Stimulated activated CD4-positive, alpha-beta T cell treated with anti-CD3 and anti-CD28 coated beads, TNF-alpha, amount 100 ng/mL, for 1 hour (primary cell): ENCODE results near the gene KRTAP10-10.
"Not testable (repeated sequence)": the region's sequence is repeated elsewhere in the genome, so short reads cannot be mapped to it uniquely, and the experiment has no call there.

Experiments
- DNase-seq, 3 donors: peaks; one replicate each; pipeline ENCODE4 v3.0.0-alpha.2; 2020; ENCODE audit warnings: low read depth in 3 of 3, low spot score in 1 of 3

KRTAP10-10 gene

DNA sequence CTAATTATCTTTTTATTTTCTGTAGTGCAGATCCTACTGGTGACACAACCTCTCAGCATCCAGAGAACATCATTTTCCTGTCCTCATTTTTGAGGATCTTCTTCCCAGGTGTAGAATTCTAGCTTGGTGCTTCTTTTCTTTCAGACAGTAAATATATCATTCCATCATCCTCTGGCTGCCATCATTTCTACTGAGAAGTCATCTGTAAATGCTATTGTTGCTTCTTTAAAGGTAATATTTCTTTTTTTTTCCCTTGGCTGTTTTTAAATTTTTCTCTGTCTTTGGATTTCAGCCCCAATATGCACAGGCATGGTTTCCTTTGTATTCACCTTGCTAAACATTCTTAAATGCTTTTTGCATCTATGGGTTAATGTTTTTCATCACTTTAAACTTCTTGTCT, 13.6 kb upstream of the KRTAP10-10 start:
- no peak for DNase-seq

DNA sequence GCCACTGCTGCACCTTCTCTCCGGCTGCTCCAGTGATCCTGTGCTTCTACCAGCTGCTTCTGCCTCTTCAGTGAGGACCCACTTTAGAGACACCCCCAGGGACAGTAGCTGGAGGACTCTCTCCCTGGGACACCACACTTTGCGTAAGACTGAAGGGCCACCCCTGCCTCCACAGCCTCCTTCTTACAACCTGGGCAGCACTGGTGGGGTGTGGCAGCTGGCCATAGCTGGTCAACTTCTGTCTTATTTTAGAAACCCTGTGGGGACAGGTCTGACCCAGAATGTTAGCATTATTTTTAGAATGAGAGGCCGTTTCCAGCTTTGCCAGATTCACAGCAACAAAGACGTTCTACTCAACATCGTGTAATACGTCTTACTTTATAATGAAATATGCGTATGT, 11.4 kb upstream of the KRTAP10-10 start:
- no peak for DNase-seq

DNA sequence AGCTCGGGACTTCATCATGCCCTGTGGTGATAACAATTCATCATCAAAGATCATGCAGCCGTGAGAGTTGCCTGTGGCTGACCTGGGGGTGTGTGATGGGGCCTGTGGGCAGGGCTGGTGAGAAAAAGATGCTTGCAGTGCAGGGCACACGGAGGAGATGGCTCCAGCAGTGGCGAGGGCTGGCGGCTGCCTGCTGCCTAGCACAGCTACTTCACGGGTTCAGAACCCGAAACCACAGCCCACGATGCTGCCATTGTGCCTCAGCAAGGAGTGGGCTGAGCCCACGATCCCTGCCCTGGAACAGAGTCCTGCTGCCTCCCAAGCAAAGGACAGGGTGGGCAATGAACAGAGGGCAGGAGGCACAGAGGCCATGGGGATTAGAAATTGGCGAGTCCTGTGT, 10.9 kb upstream of the KRTAP10-10 start:
- DNase-seq = no peak

DNA sequence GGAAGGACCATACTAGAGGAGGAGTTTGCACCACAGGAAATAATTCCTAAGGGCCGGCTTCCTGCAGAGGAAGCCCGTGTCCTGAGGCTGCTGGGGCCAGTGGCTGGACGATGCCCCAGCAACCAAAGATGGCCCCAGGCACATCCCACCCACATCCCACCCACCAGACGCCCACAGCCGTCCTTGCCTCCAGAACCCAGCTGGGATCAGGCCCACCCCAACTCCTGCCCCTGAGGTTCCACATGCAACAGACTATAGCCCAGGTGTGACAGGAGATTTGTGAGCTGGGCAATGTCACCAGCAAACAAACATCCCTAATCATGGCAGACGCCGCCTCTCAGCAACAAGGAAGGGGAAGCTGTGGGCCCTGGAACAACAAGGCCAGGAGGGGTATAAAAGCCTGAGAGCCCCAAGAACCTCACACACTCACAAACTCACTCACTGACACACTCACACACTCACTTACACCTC, 10.4 kb upstream of the KRTAP10-10 start, which contains the start of gene KRTAP10-9:
Gene KRTAP10-9, plus strand, starts transcription at position 421 of the 471 bp plus-strand sequence. CDS start 79 bp downstream, outside the sequence.
- no peak for DNase-seq

DNA sequence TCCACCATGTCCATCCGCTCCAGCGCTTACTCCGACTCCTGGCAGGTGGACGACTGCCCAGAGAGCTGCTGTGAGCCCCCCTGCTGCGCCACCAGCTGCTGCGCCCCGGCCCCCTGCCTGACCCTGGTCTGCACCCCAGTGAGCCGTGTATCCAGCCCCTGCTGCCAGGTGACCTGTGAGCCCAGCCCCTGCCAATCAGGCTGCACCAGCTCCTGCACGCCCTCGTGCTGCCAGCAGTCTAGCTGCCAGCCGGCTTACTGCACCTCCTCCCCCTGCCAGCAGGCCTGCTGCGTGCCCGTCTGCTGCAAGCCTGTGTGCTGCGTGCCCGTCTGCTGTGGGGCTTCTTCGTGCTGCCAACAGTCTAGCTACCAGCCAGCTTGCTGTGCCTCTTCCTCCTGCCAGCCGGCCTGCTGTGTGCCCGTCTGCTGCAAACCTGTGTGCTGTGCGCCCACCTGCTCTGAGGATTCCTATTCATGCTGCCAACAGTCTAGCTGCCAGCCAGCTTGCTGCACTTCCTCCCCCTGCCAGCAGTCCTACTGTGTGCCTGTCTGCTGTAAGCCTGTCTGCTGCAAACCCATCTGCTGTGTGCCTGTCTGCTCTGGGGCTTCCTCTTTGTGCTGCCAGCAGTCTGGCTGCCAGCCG, 9.9 kb upstream of the KRTAP10-10 start:
- DNase-seq = not testable (repeated sequence)

DNA sequence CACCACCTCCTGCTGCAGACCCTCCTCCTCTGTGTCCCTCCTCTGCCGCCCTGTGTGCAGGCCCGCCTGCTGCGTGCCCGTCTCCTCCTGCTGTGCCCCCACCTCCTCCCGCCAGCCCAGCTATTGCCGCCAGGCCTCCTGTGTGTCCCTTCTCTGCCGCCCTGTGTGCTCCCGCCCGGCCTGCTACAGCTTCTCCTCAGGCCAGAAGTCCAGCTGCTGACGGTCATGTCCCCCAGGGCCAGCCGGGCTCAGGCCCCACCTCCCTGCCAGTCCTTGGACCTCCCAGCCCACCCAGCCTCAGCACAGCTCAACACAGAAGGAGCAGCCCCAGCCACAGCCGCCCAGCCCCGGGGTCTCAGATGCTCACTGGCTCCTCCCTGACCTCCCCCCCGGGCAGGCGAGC, 9.3 kb upstream of the KRTAP10-10 start:
- not testable (repeated sequence) for DNase-seq

DNA sequence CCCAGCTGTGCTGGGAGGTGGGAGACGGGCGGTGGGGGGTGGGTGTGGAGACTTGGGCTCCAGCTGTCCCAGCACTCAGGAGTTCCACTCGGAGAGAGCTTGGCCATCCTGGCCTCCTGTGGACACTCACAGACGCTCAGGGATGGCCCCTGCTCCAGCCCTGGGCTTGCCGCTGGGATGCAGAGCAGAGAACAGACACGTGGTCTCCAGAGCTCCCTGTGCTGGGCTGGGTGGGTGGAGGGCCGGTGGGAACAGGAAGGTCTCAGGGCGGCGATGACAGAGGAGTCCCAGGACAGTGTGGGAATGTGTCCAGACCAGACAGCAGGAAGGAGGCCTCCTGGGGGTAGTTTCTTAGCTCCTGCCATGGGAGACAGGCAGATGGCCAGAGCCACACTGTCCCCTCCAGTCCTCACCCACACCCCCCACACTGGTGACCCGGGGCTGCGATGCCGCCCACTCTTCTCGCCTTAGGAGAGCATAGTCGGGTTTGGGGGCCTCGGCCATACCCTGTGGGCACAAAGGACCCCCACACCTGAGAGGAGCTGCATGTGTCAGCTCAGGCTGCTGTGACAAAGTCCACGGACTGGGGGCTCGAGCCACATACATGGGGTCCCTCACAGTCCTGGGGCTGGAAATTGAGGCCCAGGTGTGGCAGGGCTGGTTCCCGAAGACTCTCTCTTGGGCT, 8.3 kb upstream of the KRTAP10-10 start:
- DNase-seq = no peak

DNA sequence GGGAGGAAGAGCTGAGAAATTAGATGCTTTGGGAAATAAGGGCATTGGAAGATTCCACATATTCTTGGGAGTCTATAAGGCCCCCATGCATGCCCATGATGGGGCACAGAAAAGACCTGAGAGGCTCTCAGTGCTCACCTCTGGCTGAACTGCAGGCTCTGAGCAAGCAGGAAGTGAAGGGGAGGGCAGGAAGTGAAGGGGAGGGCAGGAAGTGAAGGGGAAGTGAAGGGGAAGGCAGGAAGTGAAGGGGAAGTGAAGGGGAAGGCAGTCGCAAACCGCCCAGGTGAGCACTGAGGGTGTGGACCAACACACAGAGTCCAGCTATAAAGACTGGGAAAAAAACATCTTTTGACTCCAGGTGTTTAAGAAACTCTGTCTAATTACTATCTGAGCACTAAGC, 6.7 kb upstream of the KRTAP10-10 start:
- no peak for DNase-seq

DNA sequence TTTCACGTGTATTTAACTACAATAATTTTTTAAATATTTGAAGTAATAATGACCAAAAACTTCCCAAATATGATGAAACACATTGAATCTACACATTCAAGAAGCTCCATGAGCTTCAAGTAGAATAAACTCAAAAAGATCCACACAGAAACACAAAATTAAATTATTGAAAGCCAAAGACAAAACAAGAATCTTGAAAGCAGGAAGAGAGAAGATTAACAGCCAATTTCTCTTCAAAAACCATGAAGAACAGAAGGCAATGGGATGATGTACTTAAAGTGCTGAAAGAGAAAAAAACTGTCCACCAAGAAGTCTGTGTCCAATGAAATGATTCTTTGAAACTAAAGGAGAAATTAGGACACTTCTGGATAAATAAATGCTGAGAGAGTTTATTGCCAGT, 5.1 kb upstream of the KRTAP10-10 start:
- no peak for DNase-seq

DNA sequence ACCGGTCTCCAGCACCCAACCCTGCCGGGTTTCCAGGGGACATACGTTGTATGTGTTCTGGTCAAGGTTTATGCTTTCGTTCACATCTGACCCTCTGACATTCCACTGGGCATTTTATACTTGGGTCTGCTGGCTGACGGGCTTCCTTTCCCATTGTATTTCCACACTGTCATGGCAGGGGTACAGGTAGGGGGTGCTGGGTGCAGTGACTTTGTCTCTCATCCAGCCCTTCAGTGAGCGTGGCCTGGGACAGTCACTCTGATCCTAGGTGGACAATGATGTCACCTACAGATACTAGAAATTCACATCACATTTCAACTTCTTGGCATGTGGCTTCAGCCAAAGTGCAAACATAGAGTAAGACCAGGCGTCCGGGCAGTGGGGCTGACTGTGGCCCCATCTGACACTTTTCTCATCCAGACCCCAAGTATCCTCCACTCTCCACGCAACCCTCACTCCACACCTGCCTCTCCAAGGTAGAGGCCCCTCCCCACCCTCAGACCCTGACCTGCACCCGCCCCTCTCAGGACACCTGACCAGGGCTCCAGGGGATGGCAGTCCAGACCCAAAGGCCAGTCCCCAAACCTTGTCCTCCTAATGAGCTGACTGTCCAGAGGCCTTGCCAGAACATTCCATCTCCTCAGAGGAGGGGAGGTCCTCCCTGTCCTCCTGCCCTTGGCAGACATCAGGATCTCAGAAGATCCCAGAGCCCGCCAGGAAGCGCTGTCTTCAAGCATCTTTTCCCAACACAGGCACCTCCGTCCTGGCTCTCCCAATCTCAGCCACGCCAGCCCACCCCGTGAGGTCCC, 743 bp upstream of the KRTAP10-10 start:
- DNase-seq = no peak

DNA sequence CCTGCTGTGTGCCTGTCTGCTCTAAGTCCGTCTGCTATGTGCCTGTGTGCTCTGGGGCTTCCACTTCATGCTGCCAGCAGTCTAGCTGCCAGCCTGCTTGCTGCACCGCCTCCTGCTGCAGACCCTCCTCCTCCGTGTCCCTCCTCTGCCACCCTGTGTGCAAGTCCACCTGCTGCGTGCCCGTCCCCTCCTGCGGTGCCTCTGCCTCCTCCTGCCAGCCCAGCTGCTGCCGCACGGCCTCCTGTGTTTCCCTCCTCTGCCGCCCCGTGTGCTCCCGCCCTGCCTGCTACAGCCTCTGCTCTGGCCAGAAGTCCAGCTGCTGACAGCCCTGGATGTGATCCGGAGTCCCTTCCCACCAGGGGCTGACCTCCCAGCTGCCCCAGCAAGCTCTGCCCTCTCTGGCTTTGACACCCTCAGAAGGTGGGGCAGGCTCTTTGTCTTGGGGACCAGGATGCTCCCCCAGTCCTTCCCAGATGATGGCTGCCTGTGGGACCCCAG, 744 bp downstream of the KRTAP10-10 start:
- DNase-seq = not testable (repeated sequence)

DNA sequence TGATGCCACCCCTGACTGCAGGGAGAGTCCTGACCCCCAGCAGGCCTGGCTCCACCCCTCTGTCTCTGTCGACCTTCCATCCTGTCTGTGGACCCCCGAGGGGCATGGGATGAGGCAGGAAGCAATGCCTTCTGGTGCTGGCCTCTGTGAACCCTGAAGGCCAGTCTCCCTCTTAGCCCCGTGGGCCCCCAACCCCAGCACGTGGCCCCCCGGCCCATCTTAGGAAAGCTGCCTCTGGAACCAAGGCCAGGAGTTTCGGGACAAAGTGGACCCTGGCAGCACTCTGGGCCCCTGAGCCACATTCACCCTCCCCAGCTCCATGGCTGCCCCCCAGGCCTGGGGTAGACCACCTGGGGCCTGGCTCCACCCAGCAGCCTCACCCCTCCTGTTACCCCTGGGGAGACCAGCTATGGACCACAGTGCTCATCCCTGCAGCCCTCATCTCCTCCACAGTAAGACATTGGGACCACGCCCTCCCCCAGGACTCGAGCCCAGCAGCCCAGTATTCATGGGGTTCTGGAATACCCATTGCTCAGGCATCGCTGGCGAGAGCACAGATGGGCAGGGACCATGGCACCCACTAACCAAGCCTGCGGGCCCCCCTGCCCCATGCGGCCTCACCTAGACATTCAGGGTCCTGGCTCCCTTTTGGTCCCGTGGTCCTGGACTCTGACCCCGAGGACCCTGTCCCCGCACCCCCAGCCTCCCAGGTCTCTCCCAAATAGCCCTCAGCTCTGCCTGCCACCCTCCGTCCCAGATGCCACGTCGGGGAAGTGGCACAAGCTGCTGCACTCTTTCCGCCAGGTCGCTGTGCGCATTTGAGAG, 1.6 kb downstream of the KRTAP10-10 start:
- DNase-seq = not testable (repeated sequence)

DNA sequence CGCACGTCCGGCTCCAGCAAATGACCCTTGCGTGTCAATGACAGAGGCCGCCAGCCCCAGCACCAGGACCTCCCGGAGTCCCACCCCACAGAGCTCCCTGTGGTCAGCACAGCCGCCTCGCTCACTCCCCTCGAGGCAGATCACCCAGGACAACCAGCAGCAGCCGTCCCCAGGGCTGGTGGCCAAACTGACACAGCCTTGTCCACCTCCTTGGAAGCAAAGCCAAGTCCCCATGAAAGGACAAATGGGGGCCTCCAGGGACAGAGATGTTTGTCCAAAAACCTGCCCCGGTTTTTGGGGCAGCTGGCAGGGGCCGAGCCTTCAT, 2.1 kb downstream of the KRTAP10-10 start:
- no peak for DNase-seq

DNA sequence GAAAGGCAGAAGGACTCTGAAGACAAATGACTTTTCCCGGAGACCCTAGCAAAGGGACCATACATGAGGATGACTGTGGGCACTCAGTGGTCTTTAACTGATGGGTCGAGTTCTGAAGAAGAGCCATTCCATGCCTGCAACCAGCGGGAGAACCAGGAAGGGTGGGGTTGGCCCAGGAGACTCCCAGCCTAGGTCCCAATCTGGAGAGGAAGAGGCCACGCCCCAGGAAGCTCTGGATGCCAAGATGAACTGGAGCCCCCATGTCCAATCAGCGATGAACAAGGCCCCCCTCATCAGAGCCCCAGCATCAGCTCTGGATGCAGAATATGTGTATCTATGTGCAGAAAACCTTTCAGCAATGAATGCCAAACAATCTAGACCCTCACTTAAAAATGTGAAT, 3.6 kb downstream of the KRTAP10-10 start:
- no peak for DNase-seq

DNA sequence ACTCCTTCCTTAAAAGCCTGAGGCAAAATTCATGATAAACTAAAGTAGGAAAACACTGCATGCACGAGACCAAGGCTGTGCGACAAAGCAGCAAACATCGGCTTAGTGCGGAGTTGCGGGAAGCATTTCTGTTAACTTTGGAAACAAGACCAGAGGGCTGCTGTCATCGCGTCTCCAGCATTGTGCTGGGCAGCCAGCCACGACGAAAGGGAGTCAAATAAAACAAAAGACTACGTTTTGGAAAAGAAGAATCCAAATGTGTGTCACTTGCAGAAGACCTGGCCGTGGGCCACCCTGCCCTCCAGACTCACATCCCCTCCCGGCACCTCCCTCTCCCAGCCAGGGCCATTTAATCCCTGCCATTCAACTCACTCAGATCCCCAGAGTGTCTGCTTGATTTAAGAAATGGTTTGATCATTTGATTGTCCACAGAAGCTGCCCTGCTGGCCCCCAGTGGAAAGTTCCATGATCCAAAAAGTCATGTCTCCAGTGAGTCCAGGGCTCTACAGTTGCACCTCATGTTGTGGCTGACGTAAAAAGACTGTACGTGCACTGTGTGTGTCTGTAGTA, 6.7 kb downstream of the KRTAP10-10 start:
- DNase-seq = no peak

DNA sequence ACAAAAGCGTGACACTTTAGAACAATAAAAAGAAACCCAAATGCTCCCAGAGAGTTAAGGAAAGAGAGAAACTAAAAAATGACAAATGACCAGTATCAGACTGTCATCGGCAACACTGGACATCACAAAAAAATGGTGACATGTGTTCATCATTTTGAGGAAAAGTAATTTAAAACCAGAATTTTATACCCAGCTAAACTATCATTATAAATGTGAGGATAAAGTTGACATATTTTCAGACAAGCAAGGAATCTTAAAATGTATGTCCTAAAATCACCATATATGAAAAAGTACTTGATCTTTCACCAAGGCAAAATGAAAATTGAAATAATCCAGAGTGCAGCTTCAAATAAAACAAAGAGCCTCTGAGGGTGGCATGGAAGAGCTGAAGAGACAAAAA, 7.7 kb downstream of the KRTAP10-10 start:
- DNase-seq = no peak

DNA sequence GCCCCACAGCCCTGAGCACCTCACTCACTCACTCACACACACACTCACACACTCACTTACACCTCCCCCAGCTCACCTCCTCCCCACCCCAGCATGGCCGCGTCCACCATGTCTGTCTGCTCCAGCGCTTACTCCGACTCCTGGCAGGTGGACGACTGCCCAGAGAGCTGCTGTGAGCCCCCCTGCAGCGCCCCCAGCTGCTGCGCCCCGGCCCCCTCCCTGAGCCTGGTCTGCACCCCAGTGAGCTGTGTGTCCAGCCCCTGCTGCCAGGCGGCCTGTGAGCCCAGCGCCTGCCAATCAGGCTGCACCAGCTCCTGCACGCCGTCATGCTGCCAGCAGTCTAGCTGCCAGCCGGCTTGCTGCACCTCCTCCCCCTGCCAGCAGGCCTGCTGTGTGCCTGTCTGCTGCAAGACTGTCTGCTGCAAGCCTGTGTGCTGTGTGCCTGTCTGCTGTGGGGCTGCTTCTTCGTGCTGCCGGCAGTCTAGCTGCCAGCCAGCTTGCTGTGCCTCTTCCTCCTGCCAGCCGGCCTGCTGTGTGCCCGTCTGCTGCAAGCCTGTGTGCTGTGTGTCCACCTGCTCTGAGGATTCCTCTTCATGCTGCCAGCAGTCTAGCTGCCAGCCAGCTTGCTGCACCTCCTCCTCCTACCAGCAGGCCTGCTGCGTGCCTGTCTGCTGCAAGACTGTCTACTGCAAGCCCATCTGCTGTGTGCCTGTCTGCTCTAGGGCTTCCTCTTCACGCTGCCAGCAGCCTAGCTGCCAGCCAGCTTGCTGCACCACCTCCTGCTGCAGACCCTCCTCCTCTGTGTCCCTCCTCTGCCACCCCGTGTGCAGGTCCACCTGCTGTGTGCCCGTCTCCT, 9.4 kb downstream of the KRTAP10-10 start, which contains the start of gene KRTAP10-11:
Gene KRTAP10-11, plus strand, starts transcription at position 49 of the 856 bp plus-strand sequence. Its CDS starts 45 bp downstream, at position 94.
- not testable (repeated sequence) for DNase-seq

DNA sequence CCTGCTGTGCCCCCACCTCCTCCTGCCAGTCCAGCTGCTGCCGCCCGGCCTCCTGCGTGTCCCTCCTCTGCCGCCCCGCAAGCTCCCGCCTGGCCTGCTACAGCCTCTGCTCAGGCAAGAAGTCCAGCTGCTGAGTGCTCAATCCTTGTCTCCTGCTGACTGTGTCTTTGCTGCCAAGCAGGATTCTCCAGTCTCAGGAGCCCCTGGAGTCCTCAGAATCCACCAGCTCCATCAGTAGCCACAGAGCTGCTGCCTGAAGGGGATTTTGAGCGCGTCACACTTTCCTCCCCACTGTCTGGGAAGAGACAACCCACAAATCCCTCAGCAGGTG, 10.0 kb downstream of the KRTAP10-10 start:
- DNase-seq = no peak

DNA sequence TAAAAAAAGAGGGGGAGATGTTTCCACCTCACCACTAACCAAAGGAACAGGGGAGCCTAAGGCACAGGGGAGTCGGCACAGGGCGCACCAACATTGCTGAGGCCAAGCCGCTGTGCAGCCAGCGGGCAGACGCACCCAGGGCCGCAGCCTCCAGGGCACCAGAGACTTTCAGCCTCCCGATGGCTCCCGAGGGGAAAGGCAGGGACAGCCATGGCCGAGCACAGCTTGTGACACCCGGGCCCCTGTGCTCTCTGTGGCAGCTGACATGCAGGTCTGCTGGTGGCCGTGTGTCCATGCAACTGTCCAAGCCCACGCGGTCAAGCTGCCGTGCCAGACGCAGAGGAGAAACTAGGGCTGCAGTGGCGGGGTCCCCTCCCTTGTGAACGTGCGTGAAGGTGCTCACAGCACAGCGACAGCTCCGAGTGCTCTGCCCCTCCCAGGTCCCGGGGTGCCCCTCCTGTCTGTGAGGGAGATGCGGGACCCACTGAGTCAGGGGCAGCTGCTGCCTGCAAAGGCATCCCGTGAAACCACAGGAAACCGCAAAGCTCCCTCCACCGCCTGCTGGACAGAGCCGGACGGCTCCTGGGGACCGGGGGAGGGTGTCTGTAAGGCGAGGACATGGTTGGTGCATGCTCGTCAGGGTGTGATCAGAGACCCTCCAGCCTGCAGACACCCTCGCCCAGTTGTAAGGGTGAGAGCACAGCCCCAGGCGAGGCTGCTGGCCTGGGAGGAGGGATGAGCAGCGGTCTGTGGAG, 11.6 kb downstream of the KRTAP10-10 start:
- no peak for DNase-seq
